ENCODE data around the gene RAB3A. TPM values are rescaled to one million over a fixed set of nuclear protein-coding genes. Genes with fewer than 3 reads are reported as not detected.
"Not testable (repeated sequence)": the region's sequence is repeated elsewhere in the genome, so short reads cannot be mapped to it uniquely, and the experiment has no call there.

Gene RAB3A
- total RNA-seq, 1 donor from 2014 or later: 6.7 TPM

- no peak for DNase-seq (ENCODE audit: low spot score in 2 of 2, unreplicated experiment in 2 of 2)
- Mint-ChIP-seq H3K9me3 (no peaks in the 10 kb centered on the region), H3K4me3 (no peak overlapping the region), H3K4me1 (peaks cover 3% of the 10 kb centered on the region), H3K36me3 (no peaks in the 10 kb centered on the region), H3K27me3 (ENCODE audit: low read depth) (peaks cover 19% of the 10 kb centered on the region), H3K27ac (no peak overlapping the region)
- TF ChIP-seq, protein P1, sequence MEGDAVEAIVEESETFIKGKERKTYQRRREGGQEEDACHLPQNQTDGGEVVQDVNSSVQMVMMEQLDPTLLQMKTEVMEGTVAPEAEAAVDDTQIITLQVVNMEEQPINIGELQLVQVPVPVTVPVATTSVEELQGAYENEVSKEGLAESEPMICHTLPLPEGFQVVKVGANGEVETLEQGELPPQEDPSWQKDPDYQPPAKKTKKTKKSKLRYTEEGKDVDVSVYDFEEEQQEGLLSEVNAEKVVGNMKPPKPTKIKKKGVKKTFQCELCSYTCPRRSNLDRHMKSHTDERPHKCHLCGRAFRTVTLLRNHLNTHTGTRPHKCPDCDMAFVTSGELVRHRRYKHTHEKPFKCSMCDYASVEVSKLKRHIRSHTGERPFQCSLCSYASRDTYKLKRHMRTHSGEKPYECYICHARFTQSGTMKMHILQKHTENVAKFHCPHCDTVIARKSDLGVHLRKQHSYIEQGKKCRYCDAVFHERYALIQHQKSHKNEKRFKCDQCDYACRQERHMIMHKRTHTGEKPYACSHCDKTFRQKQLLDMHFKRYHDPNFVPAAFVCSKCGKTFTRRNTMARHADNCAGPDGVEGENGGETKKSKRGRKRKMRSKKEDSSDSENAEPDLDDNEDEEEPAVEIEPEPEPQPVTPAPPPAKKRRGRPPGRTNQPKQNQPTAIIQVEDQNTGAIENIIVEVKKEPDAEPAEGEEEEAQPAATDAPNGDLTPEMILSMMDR (IDR thresholded peaks at IDR 0.05; ENCODE audit: unreplicated experiment): no peak
These were observed 12.9 kb upstream of the RAB3A start for GRCh38 chr19:18216789-18217188.

DNA sequence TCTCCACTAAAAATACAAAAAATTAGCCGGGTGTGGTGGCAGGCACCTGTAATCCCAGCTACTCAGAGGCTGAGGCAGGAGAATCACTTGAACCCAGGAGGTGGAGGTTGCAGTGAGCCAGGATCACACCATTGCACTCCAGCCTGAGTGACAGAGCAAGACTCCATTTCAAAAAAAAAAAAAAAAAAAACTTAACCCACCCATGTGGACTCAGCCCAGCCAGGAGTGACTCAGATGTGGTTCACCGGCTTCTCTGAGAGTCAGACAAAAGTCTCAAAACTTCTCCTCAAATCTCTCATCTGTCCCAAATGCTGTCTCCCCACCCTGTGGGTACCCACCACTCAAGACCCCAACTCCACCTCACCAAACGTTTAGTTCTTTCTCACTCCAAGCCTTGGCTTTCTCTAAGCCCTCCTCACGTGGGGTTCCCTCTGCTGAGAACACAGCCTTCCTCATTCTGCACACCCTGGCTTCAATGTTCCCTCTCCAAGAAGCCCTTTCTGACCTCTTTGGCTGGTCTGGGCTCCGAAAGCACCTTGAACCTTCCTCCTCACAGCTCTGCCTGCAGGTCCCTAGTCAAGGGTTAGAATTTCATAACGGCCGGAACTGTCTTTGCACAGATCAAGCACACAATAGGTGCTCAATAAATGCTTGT, 11.1 kb upstream of the RAB3A start:
- H3K4me1 Mint-ChIP-seq: no peaks in the 10 kb centered on the region
- H3K27ac Mint-ChIP-seq: no peak overlapping the region
- H3K27me3 Mint-ChIP-seq (ENCODE audit: low read depth): peaks cover 13% of the 10 kb centered on the region
- H3K36me3 Mint-ChIP-seq: no peaks in the 10 kb centered on the region
- H3K4me3 Mint-ChIP-seq: no peak overlapping the region
- TF ChIP-seq, protein P1 (IDR thresholded peaks at IDR 0.05; ENCODE audit: unreplicated experiment): no peak
- H3K9me3 Mint-ChIP-seq: no peaks in the 10 kb centered on the region
- DNase-seq (ENCODE audit: low spot score in 2 of 2, unreplicated experiment in 2 of 2): no peak

DNA sequence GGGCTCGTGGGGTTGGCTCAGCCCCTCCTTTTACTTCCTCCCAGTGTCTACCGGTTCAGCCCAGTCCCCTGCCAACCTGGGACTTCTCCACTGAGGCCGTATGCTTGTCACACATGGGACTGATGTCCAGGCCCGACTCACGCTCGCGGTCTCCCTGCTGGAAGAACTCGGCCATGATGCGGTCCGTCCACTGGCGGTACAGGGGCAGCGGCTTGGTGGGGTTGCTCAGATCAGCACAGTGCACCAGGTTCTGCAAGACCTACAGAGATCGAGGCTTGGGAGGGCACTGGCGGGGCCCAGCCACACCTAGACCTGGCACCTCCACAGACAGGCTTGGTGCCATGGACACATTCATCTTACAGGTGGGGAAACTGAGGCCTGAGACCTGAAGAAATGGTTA, 7.8 kb upstream of the RAB3A start:
- TF ChIP-seq, protein P1 (IDR thresholded peaks at IDR 0.05; ENCODE audit: unreplicated experiment): no peak
- H3K4me3 Mint-ChIP-seq: no peak overlapping the region
- no peak overlapping the region for H3K27ac Mint-ChIP-seq
- no peaks in the 10 kb centered on the region for H3K36me3 Mint-ChIP-seq
- no peaks in the 10 kb centered on the region for H3K9me3 Mint-ChIP-seq
- no peak for DNase-seq (ENCODE audit: low spot score in 2 of 2, unreplicated experiment in 2 of 2)
- peaks cover 6% of the 10 kb centered on the region for H3K4me1 Mint-ChIP-seq
- H3K27me3 Mint-ChIP-seq (ENCODE audit: low read depth): peaks cover 7% of the 10 kb centered on the region

DNA sequence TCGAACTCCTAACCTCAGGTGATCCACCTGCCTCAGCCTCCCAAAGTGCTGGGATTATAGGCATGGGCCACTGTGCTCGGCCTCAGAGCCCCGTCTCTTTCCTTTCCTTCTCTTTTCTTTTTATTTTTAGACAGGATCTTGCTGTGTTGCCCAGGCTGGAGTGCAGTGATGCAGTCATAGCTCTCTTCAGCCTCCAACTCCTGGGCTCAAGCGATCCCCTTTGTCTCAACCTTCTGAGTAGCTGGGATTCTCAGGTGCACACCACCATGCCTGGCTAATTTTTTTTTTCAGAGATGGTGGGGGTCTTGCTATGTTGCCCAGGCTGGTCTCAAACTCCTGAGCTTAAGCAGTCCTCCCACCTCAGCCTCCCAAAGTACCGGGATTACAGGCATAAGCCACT, 6.1 kb upstream of the RAB3A start:
- not testable (repeated sequence) for H3K9me3 Mint-ChIP-seq; H3K36me3 Mint-ChIP-seq; H3K27ac Mint-ChIP-seq; H3K4me3 Mint-ChIP-seq; H3K4me1 Mint-ChIP-seq; H3K27me3 Mint-ChIP-seq (ENCODE audit: low read depth); DNase-seq (ENCODE audit: low spot score in 2 of 2, unreplicated experiment in 2 of 2)

GRCh38 chr19:18208098-18208951, 4.5 kb upstream of the RAB3A start:
- TF ChIP-seq, protein P1 (IDR thresholded peaks at IDR 0.05; ENCODE audit: unreplicated experiment): peak; percentile 56

GRCh38 chr19:18206018-18206417, 2.2 kb upstream of the RAB3A start:
- no peak for DNase-seq (ENCODE audit: low spot score in 2 of 2, unreplicated experiment in 2 of 2)
- peaks cover 22% of the 10 kb centered on the region for H3K4me1 Mint-ChIP-seq
- TF ChIP-seq, protein P1 (IDR thresholded peaks at IDR 0.05; ENCODE audit: unreplicated experiment): no peak
- H3K27me3 Mint-ChIP-seq (ENCODE audit: low read depth): peaks cover 3% of the 10 kb centered on the region
- peak overlapping the region; percentile 99 for H3K27ac Mint-ChIP-seq
- no peaks in the 10 kb centered on the region for H3K9me3 Mint-ChIP-seq
- peak overlapping the region; percentile 91 for H3K4me3 Mint-ChIP-seq
- peaks cover 2% of the 10 kb centered on the region for H3K36me3 Mint-ChIP-seq

More at GRCh38 chr19:18208098-18208951, 4.5 kb upstream of the RAB3A start:
- H3K9me3 Mint-ChIP-seq: no peaks in the 10 kb centered on the region
- H3K36me3 Mint-ChIP-seq: no peaks in the 10 kb centered on the region
- peak overlapping the region; percentile 25 for H3K27ac Mint-ChIP-seq
- no peak for DNase-seq (ENCODE audit: low spot score in 2 of 2, unreplicated experiment in 2 of 2)
- H3K4me1 Mint-ChIP-seq: peaks cover 13% of the 10 kb centered on the region
- peaks cover 7% of the 10 kb centered on the region for H3K27me3 Mint-ChIP-seq (ENCODE audit: low read depth)
- H3K4me3 Mint-ChIP-seq: no peak overlapping the region

Measured in mesothelial cell of epicardium (in vitro differentiated cells).